ENCODE measurements around the gene YIPF5. TPM values are rescaled to one million over a fixed set of nuclear protein-coding genes. Genes with fewer than 3 reads are reported as not detected.

Gene YIPF5
- total and polyA plus RNA-seq, 2 donors from 2014 or later = 18.5 to 48.0 TPM

DNA sequence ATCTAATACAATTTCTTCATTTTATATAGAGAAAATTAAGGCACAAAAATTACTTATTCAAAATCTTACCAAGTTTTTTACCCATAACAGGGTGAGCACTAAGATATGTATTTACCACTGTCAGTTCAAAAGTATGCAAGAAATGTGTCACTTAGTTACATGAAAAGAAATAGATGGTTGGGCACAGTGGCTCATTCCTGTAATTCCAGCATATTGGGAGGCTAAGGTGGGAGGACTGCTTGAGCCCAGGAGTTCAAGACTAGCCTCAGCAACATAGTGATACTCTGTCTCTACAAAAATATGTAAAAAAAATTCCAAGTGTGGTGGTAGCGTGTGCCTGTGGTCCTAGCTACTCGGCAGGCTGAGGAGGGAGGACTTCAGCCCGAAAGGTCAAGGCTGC, 19.4 kb downstream of the YIPF5 start:
- DNase-seq (peak in 2 of 5 donors; percentile 36 to 50), FAIRE-seq (no peak)
- H3K27me3 ChIP-seq (ENCODE audit: control insufficient read depth, insufficient read depth, low read length) = no peaks in the 10 kb centered on the region
- no peaks in the 10 kb centered on the region for H3K36me3 ChIP-seq (ENCODE audit: control insufficient read depth in 2 of 3, insufficient read depth in 3 of 3, low read length in 3 of 3)
- H3K4me3 ChIP-seq (ENCODE audit: low read length in 3 of 3) = no peak overlapping the region
- peaks cover 0 to 2% (median 0%) of the 10 kb centered on the region in 3 donors for H3K4me1 ChIP-seq (ENCODE audit: control insufficient read depth in 2 of 3, insufficient read depth in 2 of 3, low read depth in 1 of 3, low read length in 3 of 3)
- TF ChIP-seq, protein P1, sequence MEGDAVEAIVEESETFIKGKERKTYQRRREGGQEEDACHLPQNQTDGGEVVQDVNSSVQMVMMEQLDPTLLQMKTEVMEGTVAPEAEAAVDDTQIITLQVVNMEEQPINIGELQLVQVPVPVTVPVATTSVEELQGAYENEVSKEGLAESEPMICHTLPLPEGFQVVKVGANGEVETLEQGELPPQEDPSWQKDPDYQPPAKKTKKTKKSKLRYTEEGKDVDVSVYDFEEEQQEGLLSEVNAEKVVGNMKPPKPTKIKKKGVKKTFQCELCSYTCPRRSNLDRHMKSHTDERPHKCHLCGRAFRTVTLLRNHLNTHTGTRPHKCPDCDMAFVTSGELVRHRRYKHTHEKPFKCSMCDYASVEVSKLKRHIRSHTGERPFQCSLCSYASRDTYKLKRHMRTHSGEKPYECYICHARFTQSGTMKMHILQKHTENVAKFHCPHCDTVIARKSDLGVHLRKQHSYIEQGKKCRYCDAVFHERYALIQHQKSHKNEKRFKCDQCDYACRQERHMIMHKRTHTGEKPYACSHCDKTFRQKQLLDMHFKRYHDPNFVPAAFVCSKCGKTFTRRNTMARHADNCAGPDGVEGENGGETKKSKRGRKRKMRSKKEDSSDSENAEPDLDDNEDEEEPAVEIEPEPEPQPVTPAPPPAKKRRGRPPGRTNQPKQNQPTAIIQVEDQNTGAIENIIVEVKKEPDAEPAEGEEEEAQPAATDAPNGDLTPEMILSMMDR (IDR thresholded peaks at IDR 0.05; ENCODE audit: borderline replicate concordance, extremely low read depth, insufficient read depth) = no peak
- no peaks in the 10 kb centered on the region for H3K9me3 ChIP-seq (ENCODE audit: control insufficient read depth in 2 of 3, insufficient read depth in 1 of 3, low read length in 3 of 3)
- H3K9ac ChIP-seq (ENCODE audit: low read length in 3 of 3) = no peak overlapping the region
- intact Hi-C loops (cut with DNase I) = no loop called here
- H3K27ac ChIP-seq (ENCODE audit: low read depth in 2 of 2, low read length in 2 of 2) = no peak overlapping the region

DNA sequence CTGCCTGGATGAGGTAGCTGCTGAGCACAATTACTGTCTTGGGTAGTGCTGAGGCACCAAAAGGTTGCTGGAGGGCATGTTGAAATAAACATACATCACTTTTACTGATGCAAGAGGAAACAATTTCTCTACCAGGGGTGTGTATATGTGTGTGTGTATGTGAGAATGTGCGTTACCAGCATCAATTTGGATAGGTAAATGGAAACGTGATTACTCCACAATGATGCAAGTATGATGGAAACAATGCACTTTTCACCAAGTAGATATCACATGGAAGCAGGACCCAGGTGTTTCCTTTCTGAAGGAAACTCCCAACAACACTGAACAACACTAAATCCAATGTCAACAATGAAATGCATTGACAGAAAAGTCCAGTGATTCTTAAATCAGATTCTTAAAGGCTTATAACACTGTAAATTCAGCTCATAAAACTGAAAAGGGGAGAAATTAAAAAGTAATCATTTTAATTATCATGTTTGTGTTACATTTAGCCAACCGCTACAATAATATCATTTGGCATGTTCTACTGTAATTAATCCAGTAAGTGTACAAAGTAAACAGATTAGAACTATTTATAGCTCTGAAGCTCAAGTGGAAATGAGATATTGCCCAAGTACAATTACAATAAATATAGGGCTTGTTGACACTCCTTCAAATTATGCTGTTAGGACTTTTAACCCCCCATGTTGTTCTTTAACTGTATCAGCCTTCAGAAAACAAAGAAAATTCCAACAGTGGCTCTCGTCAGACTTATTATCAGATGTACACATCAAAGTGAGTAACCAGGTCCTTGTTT, 25.3 kb downstream of the YIPF5 start:
- H3K9ac ChIP-seq (ENCODE audit: low read length in 3 of 3) = no peak overlapping the region
- peak in 2 of 5 donors; percentile 44 to 67 for DNase-seq

GRCh38 chr5:144143625-144144024, 26.8 kb downstream of the YIPF5 start:
- Histone ChIP-seq H3K9me3 (ENCODE audit: control insufficient read depth in 2 of 3, insufficient read depth in 1 of 3, low read length in 3 of 3) (no peaks in the 10 kb centered on the region), H3K9ac (ENCODE audit: low read length in 3 of 3) (no peak overlapping the region), H3K36me3 (ENCODE audit: control insufficient read depth in 2 of 3, insufficient read depth in 3 of 3, low read length in 3 of 3) (no peaks in the 10 kb centered on the region), H3K27me3 (ENCODE audit: control insufficient read depth, insufficient read depth, low read length) (no peaks in the 10 kb centered on the region), H3K4me1 (ENCODE audit: control insufficient read depth in 2 of 3, insufficient read depth in 2 of 3, low read depth in 1 of 3, low read length in 3 of 3) (no peaks in the 10 kb centered on the region), H3K27ac (ENCODE audit: low read depth in 2 of 2, low read length in 2 of 2) (no peak overlapping the region), H3K4me3 (ENCODE audit: low read length in 3 of 3) (no peak overlapping the region)
- DNase-seq (no peak), FAIRE-seq (no peak)
- TF ChIP-seq, protein P1 (IDR thresholded peaks at IDR 0.05; ENCODE audit: borderline replicate concordance, extremely low read depth, insufficient read depth) = no peak
- intact Hi-C loops (cut with DNase I) = no loop called here

More for the DNA sequence above, 25.3 kb downstream of the YIPF5 start:
- TF ChIP-seq, protein P1 (IDR thresholded peaks at IDR 0.05; ENCODE audit: borderline replicate concordance, extremely low read depth, insufficient read depth) = no peak
- Histone ChIP-seq H3K4me3 (ENCODE audit: low read length in 3 of 3) (no peak overlapping the region), H3K27me3 (ENCODE audit: control insufficient read depth, insufficient read depth, low read length) (no peaks in the 10 kb centered on the region), H3K36me3 (ENCODE audit: control insufficient read depth in 2 of 3, insufficient read depth in 3 of 3, low read length in 3 of 3) (no peaks in the 10 kb centered on the region), H3K9me3 (ENCODE audit: control insufficient read depth in 2 of 3, insufficient read depth in 1 of 3, low read length in 3 of 3) (no peaks in the 10 kb centered on the region), H3K4me1 (ENCODE audit: control insufficient read depth in 2 of 3, insufficient read depth in 2 of 3, low read depth in 1 of 3, low read length in 3 of 3) (no peaks in the 10 kb centered on the region), H3K27ac (ENCODE audit: low read depth in 2 of 2, low read length in 2 of 2) (no peak overlapping the region)
- intact Hi-C loops (cut with DNase I) = no loop called here
- FAIRE-seq = no peak

All from kidney (tissue), 14 donors.